MM.1S (cell line): ENCODE results near the gene ZBTB24.

Experiments
- CTCF ChIP-seq: fragments of 300-600 bp; sonication (generic); IDR thresholded peaks from 2 replicates; pipeline ENCODE4 v1.5.1; 2016; ENCODE audit warnings: antibody characterized with exemption, low read length, mixed read lengths
- EZH2 ChIP-seq: fragments of 300-600 bp; sonication (generic); optimal IDR thresholded peaks from 2 replicates; pipeline ENCODE3; 2017; ENCODE audit warnings: low read depth, mild to moderate bottlenecking, antibody characterized with exemption, low read length, mixed read lengths

DNA sequence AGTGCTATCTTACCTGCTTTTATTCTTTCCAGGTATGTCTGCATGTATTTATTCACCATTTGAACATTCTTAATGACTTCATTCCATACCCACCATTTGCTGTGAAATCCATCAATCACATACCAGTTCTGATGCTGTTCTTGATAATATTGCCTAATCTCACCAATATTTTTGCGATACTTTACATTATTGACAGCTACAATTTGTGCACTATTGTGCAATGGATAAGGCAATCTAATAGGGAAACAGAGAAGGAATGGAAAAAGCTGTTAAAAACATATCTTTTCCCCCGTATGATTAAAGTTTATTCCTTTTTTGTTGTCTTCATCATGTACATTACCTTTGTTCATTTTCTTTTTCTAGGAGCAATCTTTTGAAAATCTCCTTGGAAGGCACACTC lies 23.3 kb upstream of the ZBTB24 start:
- TF ChIP-seq CTCF: no peak
- no peak for TF ChIP-seq EZH2
